GM21737 (cell line): Measurements from ENCODE around the gene ALCAM.

Experiments used
- ATAC-seq: cut with Tn5 transposase; IDR thresholded peaks from one replicate; pipeline ENCODE4 v1.9.1; 2021; ENCODE audit warnings: mild to moderate bottlenecking, moderate library complexity; ENCODE audit not compliant: unreplicated experiment

ALCAM gene

GRCh38 chr3:105466495-105467404 lies 100.0 kb downstream of the ALCAM start:
- ATAC-seq, result no peak

DNA sequence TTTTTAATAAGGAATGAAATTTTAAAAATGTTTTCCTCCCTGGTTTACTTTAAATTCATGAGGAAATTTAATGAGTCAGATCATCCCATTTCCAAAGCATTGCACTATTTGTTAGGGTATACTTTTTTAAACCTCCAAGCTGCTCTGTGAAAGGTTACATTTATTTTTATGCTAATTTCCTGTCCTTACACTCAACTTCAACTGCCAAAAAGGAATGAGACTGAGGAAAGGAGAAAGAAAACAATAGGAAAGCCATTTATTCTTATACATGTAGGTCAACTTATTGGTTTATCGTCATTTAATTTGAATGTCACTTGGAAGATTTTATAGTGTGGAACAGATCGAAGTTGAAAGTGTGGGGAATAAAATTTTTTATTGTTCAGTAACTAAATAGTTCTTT lies 104.1 kb downstream of the ALCAM start:
- ATAC-seq, result no peak

DNA sequence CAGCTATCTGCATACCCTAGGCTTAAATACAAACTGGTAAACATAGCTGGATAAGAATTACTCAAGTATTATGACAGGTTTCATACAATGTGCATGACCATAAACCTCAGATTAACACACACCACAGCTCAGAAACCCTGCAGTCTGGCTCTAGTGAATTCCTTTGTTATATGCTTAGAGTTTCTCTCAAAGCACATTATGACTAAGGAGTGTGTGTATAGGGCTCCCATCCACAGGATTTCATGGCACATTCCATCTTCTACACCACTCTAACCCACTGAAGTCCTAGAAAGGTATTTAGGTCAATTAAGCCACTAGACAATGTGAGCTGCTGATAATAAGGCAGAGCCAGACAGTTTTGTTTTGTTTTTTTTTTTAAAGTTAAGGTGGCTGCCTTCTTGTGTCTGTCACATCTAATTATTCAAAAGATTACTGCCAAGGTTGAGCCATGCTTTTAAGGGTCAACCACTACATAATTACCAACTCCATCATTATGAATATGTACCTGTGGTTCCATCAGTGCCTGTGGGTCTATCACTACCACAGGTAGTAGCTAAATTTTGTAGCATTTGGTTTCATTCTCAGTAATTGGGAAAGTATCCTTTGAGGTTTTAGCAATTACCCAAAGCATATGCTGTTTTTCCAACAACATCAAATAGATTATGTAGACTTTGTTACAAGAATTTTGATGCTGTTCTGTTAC lies 107.0 kb downstream of the ALCAM start:
- ATAC-seq, result peak; percentile 87

DNA sequence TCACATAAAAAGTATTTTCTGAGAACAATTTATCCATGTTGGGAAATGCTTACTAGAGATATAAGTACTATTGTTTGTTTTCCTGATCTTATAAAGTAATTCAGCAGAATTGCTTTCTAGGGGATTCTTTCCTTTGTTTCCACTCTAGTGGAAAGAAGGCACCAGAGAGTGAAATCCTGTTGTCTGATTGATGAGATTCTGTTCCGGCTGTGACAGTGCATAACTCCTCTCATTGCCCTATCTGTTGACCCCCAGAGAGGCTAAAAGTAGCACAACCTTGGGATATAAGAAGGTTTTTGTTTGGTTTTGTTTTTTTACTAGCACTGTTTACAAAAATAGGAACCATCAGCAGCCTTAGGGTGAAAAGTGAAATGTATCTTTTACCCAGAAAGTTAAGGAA lies 114.1 kb downstream of the ALCAM start:
- ATAC-seq, result no peak

DNA sequence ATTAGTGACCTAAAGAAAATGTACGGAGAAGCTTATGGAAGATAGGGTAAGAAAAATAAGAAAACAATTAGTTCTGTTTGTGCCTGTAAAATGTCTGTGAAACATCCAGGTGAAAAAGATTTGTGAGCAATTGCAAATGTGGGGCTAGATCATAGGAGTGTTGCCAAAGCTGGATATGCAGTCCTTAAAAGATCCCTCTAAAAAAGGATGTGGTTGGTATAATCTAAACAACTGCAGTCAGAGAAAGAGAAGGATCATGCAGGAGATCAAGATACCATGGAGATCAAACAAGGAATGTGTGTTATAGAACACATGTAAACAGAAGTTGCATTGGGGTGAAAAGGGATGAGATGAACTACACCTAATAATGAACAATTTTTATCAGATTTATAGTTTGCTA lies 116.8 kb downstream of the ALCAM start:
- no peak for ATAC-seq

DNA sequence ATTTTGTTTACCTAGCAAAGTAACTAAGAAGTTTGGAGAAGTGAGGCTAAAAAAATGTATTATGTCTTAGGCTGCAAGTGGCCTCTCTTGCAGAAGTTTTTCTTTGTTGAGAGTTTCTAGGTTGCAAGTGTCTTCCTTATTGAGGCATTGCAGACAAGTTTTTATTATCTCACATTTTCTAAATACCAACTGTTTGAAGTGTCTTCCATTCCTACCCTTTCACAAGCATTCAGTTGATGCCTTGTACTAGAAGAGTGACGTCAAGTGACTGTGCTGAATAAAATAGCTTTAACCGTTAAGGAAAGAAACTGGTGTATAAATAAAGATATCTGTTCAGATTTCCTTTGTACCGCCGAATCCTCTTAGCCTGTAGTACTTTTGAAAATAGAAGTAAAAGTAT lies 123.3 kb downstream of the ALCAM start:
- no peak for ATAC-seq

GRCh38 chr3:105493305-105493892 lies 126.7 kb downstream of the ALCAM start:
- no peak for ATAC-seq

- no peak for ATAC-seq
Measured at GRCh38 chr3:105495021-105495420, 128.3 kb downstream of the ALCAM start.

DNA sequence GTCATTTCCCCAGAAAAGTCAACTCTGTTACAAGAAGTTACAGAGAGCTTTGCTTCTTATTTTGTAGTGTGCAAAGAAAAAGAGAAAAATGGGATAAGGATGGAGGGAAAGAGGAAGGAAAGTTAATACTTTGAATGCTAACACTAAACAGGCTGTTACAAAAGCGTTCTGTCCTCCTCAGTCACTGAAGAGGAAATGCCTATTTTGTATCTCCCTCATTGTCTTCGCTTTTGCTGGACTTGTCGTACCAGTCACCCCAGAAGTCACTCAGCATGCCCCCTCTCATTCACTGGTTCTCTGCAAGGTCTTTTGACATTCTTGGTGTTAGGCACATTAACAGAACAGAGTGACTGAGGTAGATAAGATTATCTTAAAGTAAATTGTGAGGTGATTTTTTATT lies 129.6 kb downstream of the ALCAM start:
- no peak for ATAC-seq

GRCh38 chr3:105497386-105497785 lies 130.7 kb downstream of the ALCAM start:
- ATAC-seq, result no peak

- no peak for ATAC-seq
Measured at GRCh38 chr3:105499961-105500360, 133.3 kb downstream of the ALCAM start.

DNA sequence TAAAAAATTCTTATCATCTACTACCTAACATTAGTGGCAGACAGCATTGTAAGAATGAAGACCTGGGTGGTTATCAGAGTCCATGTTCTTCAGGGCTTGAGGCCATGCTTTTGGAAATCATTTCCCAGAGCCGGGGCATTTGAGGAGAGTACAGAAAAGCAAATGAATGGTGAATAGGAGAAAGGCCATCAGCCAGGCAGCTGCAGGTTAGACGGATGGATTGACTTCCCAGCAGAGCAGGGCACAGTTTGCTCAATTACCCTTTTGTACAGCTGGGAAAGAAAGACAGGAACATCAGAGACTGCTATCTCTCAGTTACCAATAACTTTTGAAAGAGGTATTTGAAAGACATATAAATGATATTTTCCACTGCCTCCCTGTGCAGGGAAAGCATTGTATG lies 135.6 kb downstream of the ALCAM start:
- ATAC-seq, result no peak

DNA sequence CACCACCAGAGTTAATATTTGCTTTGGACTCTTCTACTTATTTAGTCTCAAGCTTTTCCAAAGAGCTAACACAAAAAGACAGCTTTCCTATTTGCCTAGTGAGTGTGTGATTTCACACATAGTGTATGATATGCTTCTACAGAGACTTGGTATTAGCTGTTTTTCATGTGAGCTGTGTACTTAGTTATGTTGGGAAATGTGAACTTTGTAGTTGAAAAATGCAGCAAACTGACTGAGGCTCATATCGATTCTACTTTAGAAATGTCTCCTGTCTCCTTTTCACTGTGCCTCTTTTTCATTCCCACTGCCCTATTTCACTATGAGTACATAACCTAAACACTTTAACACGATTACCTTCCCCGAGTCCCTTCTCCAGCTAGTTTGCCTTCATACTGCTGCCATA lies 136.5 kb downstream of the ALCAM start:
- no peak for ATAC-seq

GRCh38 chr3:105504440-105504951 lies 137.8 kb downstream of the ALCAM start:
- no peak for ATAC-seq

GRCh38 chr3:105505170-105505569 lies 138.5 kb downstream of the ALCAM start:
- ATAC-seq, result no peak

DNA sequence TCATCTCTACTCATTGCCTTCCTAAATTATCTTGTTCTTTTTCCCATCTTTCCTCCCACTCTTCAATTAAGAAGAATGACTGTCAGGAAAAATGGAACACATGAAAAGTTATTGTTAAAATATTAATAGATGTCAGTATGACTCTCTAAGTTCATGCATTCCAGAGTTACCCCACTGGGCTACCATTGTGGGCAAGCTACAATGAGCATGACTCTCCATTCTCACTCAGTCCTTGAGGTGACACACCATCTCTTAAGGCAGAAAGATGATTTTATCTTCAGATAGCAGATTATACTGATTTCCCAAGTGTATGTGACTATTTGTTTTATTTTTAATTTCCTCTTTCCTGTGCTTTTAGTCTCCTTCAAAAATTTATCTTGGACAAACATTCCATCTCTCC lies 144.3 kb downstream of the ALCAM start:
- no peak for ATAC-seq

- no peak for ATAC-seq
Measured at GRCh38 chr3:105512061-105512460, 145.4 kb downstream of the ALCAM start.

DNA sequence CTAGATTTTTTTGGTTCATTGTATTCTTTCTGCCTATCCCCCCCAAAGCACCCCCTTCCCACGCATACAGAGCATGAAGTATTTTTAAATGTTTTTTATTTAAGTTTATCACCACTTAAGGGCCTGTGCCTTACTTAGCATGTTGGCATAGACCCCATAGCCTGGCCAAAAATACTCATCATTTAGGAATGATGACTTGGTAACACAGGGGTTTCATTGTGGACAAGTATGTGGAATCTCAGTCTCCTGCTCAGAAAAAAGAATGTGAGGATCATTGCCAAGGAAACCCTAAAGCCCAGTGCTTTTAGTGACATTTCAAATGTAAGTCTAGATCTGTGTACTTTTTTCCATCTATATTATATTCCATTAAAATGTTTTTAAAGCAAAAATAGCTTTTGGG lies 146.3 kb downstream of the ALCAM start:
- ATAC-seq, result no peak

- no peak for ATAC-seq
Measured at GRCh38 chr3:105513886-105514285, 147.2 kb downstream of the ALCAM start.

DNA sequence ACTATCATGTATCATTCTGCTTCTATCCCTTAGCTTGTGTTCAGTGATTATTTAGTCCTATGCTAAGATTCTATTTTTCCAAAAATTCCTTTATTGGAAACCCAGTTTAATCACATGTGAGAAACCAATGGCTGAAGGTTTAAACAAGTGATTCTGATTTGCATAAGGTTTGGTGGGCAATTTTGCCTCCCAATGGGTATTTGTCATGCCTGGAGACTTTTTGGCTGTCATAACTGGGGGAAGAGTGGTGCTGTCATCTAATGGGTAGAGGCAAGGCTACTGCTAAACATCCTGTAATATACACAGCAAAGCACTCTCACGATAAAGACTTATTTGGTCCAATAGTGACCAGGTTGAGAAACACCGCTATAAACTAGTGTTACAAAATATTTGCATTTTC lies 148.7 kb downstream of the ALCAM start:
- ATAC-seq, result no peak

GRCh38 chr3:105516972-105517371 lies 150.3 kb downstream of the ALCAM start:
- ATAC-seq, result no peak

DNA sequence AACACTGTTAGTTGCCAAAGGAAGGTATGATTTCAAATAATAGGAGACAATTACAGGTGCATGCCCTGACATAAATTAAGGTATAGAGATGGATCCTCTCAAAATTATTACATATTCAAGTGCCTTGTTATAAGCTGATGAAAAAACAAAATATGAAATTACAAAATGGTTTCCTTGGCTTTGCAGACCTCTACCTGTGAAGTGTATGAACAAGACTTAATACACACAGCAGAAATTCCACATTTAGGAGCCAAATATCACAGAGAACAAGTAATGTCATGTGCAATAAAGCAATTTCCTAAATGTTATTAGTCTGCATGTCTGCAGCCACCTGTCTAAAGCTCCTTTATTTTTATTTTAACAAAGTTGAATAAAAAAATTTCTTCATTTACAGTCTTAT lies 151.5 kb downstream of the ALCAM start:
- no peak for ATAC-seq
